Measurements from ENCODE around the gene ANKH.

The ANKH gene

DNA sequence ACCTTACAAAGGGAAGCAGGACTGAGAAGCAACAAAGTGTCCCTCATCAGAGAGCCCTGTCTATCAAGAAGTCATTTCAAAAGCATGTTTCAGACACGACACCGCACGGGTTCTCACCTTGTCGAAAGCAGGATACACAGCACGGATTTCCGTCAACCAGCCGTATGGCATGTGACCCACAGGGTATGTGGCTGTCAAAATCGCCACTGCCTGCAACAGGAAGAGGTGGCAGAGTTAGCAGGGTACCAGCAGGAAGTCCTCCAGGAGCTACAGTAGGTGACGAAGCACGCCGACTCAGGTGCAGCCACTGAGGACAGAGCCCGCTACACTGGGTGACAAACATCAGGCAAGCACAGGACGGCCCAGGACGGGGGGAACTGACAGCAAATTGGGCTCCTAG is 125.8 kb downstream of the ANKH start:
- DNase-seq (ENCODE audit: low read depth) = no peak
- H3K4me3 ChIP-seq (ENCODE audit: control insufficient read depth, low read depth, low read length) = no peak overlapping the region
- TF ChIP-seq, protein P1, sequence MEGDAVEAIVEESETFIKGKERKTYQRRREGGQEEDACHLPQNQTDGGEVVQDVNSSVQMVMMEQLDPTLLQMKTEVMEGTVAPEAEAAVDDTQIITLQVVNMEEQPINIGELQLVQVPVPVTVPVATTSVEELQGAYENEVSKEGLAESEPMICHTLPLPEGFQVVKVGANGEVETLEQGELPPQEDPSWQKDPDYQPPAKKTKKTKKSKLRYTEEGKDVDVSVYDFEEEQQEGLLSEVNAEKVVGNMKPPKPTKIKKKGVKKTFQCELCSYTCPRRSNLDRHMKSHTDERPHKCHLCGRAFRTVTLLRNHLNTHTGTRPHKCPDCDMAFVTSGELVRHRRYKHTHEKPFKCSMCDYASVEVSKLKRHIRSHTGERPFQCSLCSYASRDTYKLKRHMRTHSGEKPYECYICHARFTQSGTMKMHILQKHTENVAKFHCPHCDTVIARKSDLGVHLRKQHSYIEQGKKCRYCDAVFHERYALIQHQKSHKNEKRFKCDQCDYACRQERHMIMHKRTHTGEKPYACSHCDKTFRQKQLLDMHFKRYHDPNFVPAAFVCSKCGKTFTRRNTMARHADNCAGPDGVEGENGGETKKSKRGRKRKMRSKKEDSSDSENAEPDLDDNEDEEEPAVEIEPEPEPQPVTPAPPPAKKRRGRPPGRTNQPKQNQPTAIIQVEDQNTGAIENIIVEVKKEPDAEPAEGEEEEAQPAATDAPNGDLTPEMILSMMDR (IDR thresholded peaks at IDR 0.05; ENCODE audit: control insufficient read depth, insufficient read depth, low read depth, low read length, missing control alignments) = no peak

- TF ChIP-seq, protein P1 (IDR thresholded peaks at IDR 0.05; ENCODE audit: control insufficient read depth, insufficient read depth, low read depth, low read length, missing control alignments) = no peak
- no peak for DNase-seq (ENCODE audit: low read depth)
- no peak overlapping the region for H3K4me3 ChIP-seq (ENCODE audit: control insufficient read depth, low read depth, low read length)
Observed at GRCh38 chr5:14745188-14745563, 126.4 kb downstream of the ANKH start.

GRCh38 chr5:14744296-14745187 is 127.0 kb downstream of the ANKH start:
- H3K4me3 ChIP-seq (ENCODE audit: control insufficient read depth, low read depth, low read length) = no peak overlapping the region
- DNase-seq (ENCODE audit: low read depth) = no peak
- TF ChIP-seq, protein P1 (IDR thresholded peaks at IDR 0.05; ENCODE audit: control insufficient read depth, insufficient read depth, low read depth, low read length, missing control alignments) = no peak

- TF ChIP-seq, protein P1 (IDR thresholded peaks at IDR 0.05; ENCODE audit: control insufficient read depth, insufficient read depth, low read depth, low read length, missing control alignments) = peak; percentile 18
- H3K4me3 ChIP-seq (ENCODE audit: control insufficient read depth, low read depth, low read length) = no peak overlapping the region
- DNase-seq (ENCODE audit: low read depth) = peak; percentile 62
Observed at GRCh38 chr5:14743601-14744295, 127.8 kb downstream of the ANKH start.

GRCh38 chr5:14742498-14742897 is 129.1 kb downstream of the ANKH start:
- H3K4me3 ChIP-seq (ENCODE audit: control insufficient read depth, low read depth, low read length) = no peak overlapping the region
- TF ChIP-seq, protein P1 (IDR thresholded peaks at IDR 0.05; ENCODE audit: control insufficient read depth, insufficient read depth, low read depth, low read length, missing control alignments) = no peak
- no peak for DNase-seq (ENCODE audit: low read depth)

DNA sequence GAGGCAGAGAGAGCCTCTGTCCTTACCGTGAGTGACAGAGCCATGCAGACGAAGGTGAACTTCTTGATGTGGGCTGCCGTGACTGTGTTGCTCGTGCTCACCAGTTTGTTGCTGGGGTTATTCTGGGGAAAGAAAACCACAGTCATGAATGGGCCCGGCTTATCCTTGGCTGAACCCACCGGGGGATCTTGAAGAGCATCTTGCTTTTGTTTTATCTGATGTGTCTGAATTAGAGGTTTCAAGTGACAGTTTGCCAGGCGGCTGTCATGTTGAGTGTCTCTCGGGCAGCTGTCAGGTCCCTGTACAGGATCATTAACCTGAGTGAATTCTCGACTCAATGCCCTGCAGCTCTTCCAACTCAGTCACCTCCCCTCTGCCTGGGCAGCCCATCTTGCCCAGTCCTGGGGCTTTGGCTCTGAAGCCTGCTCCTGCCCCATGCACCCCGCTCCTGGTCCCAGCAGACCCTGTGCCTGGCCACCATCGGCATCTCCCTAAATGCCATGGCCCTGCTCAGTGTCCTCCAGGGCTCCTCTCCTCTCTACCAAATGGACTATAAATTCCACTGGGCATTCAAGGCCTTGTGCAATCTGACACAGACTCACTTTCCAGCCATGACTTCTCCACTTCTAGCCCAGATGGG is 129.7 kb downstream of the ANKH start:
- no peak for DNase-seq (ENCODE audit: low read depth)

More for the DNA sequence above, 129.7 kb downstream of the ANKH start:
- no peak overlapping the region for H3K4me3 ChIP-seq (ENCODE audit: control insufficient read depth, low read depth, low read length)
- TF ChIP-seq, protein P1 (IDR thresholded peaks at IDR 0.05; ENCODE audit: control insufficient read depth, insufficient read depth, low read depth, low read length, missing control alignments) = no peak
